NCI-H1436 (cell line): ENCODE results near the gene IGDCC3.

ENCODE experiments used
- DNase-seq: peaks from one replicate; lab custom pipeline; 2025; lab: John Stamatoyannopoulos, UW

Gene IGDCC3

GRCh38 chr15:65377976-65378366, at the start of gene IGDCC3:
Gene IGDCC3 (minus strand): TSS chr15:65378002. CDS start chr15:65377788, 214 bp downstream.
- no peak for DNase-seq

GRCh38 chr15:65426216-65426853, 48.5 kb upstream of the IGDCC3 start:
- no peak for DNase-seq

GRCh38 chr15:65424683-65425082, 46.9 kb upstream of the IGDCC3 start:
- DNase-seq: no peak

GRCh38 chr15:65423976-65424679, 46.3 kb upstream of the IGDCC3 start:
- DNase-seq: no peak

GRCh38 chr15:65423150-65423975, 45.6 kb upstream of the IGDCC3 start:
- no peak for DNase-seq

- no peak for DNase-seq
These were observed 43.8 kb upstream of the IGDCC3 start for GRCh38 chr15:65421360-65422215.

GRCh38 chr15:65420975-65421359, 43.2 kb upstream of the IGDCC3 start:
- no peak for DNase-seq

GRCh38 chr15:65418596-65418995, 40.8 kb upstream of the IGDCC3 start:
- DNase-seq: no peak

- no peak for DNase-seq
These were observed 39.1 kb upstream of the IGDCC3 start for GRCh38 chr15:65416845-65417416.

- no peak for DNase-seq
These were observed 37.2 kb upstream of the IGDCC3 start for GRCh38 chr15:65414841-65415621.

GRCh38 chr15:65413760-65414144, 36.0 kb upstream of the IGDCC3 start:
- DNase-seq: no peak

- DNase-seq: no peak
These were observed 35.4 kb upstream of the IGDCC3 start for GRCh38 chr15:65413051-65413759.

GRCh38 chr15:65412556-65412955, 34.8 kb upstream of the IGDCC3 start:
- no peak for DNase-seq

- DNase-seq: no peak
These were observed 33.8 kb upstream of the IGDCC3 start for GRCh38 chr15:65411465-65412071.

- no peak for DNase-seq
These were observed 33.2 kb upstream of the IGDCC3 start for GRCh38 chr15:65410972-65411371.

- DNase-seq: no peak
These were observed 32.2 kb upstream of the IGDCC3 start for GRCh38 chr15:65410036-65410435.

GRCh38 chr15:65409036-65409631, 31.3 kb upstream of the IGDCC3 start:
- no peak for DNase-seq

GRCh38 chr15:65408324-65409035, 30.7 kb upstream of the IGDCC3 start:
- DNase-seq: no peak
